Measurements from ENCODE around the gene PGGHG.

Gene PGGHG

GRCh38 chr11:269146-269890 lies 19.6 kb upstream of the PGGHG start:
- DNase-seq (ENCODE audit: low read depth in 2 of 2): peak in 1 of 2 donors; percentile 44

- DNase-seq (ENCODE audit: low read depth in 2 of 2): no peak
Measured at GRCh38 chr11:270451-271318, 18.2 kb upstream of the PGGHG start.

GRCh38 chr11:271319-271715 lies 17.6 kb upstream of the PGGHG start:
- no peak for DNase-seq (ENCODE audit: low read depth in 2 of 2)

- no peak for DNase-seq (ENCODE audit: low read depth in 2 of 2)
Measured at GRCh38 chr11:272195-272930, 16.6 kb upstream of the PGGHG start.

- no peak for DNase-seq (ENCODE audit: low read depth in 2 of 2)
Measured at GRCh38 chr11:272931-273198, 16.1 kb upstream of the PGGHG start.

- DNase-seq (ENCODE audit: low read depth in 2 of 2): no peak
Measured at GRCh38 chr11:276219-276618, 12.7 kb upstream of the PGGHG start.

- no peak for DNase-seq (ENCODE audit: low read depth in 2 of 2)
Measured at GRCh38 chr11:278001-278951, 10.7 kb upstream of the PGGHG start, which contains the start of gene NLRP6. TSS of gene NLRP6 (plus strand) at chr11:278407. CDS start at chr11:278570, 163 bp downstream.

GRCh38 chr11:279040-279965 lies 9.6 kb upstream of the PGGHG start:
- no peak for DNase-seq (ENCODE audit: low read depth in 2 of 2)

GRCh38 chr11:279966-280705 lies 8.8 kb upstream of the PGGHG start:
- DNase-seq (ENCODE audit: low read depth in 2 of 2): no peak

GRCh38 chr11:280706-281485 lies 8.0 kb upstream of the PGGHG start:
- DNase-seq (ENCODE audit: low read depth in 2 of 2): no peak

- DNase-seq (ENCODE audit: low read depth in 2 of 2): no peak
Measured at GRCh38 chr11:281486-282161, 7.3 kb upstream of the PGGHG start.

GRCh38 chr11:282171-282570 lies 6.8 kb upstream of the PGGHG start:
- DNase-seq (ENCODE audit: low read depth in 2 of 2): no peak

- DNase-seq (ENCODE audit: low read depth in 2 of 2): no peak
Measured at GRCh38 chr11:282630-283360, 6.1 kb upstream of the PGGHG start.

- no peak for DNase-seq (ENCODE audit: low read depth in 2 of 2)
Measured at GRCh38 chr11:283405-284104, 5.4 kb upstream of the PGGHG start.

GRCh38 chr11:284105-285020 lies 4.6 kb upstream of the PGGHG start:
- no peak for DNase-seq (ENCODE audit: low read depth in 2 of 2)

All from stimulated activated CD4-positive, alpha-beta T cell treated with anti-CD3 and anti-CD28 coated beads, Interleukin-15, amount 100 ng/mL, for 48 hours (primary cell).